Embryonic facial prominence (tissue), 1 donor: ENCODE results near the gene SBF1.
"Not testable (repeated sequence)": the region's sequence is repeated elsewhere in the genome, so short reads cannot be mapped to it uniquely, and the experiment has no call there.

Experiments
- DNase-seq: peaks from one replicate; pipeline ENCODE4 v3.0.0-alpha.2; 2016; ENCODE audit errors: extremely low spot score

Gene SBF1

DNA sequence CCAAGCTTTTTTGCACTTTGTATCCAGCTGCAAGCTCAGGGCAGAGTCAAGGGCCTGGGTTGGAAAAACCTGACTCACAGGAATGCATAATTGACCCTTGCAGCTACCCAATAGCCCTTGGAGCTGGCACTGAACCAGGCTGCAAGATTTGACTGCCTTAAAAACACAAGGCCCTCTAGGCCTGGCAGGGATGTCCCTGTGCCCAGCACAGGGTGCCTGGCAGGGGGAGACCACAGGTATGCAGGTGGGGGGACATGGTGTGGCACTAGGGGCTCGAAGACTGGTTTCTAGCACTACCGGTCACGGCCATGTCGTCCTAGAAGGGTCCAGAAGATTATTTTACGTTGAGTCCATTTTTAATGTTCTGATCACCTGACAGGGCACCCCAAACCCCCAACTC, 30.2 kb downstream of the SBF1 start:
- DNase-seq, result no peak

- DNase-seq, result no peak
Measured at GRCh38 chr22:50443801-50444625, 30.8 kb downstream of the SBF1 start.

DNA sequence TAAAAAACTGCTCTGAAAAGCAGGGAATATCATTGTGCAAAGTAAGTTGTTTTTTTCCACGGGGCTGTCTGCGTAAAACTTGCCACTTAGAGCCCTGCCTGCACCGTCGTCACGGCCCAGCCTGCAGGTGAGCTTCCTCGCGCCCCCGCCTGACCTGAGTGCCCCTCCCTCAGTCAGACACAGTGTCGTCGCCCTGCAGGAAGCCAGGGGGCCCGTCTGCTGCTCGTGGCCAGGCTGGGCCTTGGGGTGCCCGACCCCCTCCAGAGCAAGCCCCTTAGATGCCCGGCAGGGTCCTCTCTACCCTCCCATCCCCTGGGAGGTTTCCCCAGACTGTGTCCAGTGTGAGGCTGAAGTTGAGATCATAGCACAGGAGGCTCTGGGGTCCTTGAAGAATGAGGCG, 31.6 kb downstream of the SBF1 start:
- no peak for DNase-seq

DNA sequence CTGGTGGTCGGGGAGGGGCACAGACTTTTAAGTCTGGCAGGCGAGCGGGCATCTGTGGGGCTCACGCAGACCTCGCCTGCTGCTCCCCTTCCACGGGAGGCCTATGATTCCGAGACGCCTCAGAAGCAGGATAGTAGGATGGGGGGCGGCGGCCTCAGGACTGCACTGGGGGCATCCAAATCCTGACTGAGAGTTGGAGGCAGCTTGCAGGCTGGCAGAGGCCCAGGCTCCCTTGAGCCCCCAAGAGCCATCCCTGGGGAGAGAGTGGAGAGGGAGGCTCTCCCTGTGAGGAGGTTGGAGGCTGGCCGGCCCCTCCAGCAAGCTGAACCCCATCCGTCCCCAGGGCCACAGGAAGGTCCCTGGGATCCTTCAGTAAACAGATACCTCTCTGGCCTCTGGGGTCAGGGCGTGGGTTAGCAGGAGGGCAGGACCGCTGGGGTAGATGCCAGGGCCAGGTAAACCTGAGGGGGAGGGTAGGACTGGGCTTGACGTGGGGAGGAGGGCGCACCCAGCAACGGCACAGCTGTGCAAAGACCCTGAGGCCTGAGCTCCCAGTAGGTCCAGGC, 33.3 kb downstream of the SBF1 start:
- no peak for DNase-seq

DNA sequence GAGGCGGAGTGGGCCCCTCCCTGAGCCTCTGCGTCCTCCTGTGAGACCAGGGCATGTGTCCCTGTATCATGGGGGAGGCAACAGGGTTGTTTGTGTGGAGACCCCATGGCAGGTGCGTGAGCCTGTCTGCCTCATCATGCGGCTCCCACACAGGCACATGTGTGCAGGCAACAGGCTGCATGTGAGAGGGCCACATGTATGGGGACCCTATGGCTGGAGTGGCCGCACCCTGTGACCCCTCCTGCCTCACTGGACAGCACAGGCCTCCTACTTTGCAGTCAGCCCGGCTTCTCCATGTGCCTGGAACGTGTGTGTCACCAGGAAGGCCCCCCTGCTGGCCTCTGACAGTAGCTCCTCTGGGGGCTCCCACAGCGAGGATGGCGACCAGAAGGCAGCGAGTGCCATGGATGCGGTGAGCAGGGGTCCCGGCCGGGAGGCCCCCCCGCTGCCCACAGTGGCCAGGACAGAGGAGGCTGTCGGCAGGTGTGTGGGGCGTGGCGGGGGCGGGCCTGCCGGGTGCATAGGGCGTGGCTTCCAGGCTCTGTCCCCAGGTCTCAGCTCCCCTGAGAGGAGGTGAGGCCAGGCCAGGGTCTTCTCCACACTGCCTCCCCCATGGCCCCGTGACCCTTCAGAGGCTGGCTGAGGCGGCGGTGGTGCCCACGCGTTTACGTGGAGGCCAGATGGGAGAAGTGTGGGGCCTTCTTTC, 34.1 kb downstream of the SBF1 start:
- no peak for DNase-seq

GRCh38 chr22:50439871-50440331, 34.9 kb downstream of the SBF1 start:
- no peak for DNase-seq

DNA sequence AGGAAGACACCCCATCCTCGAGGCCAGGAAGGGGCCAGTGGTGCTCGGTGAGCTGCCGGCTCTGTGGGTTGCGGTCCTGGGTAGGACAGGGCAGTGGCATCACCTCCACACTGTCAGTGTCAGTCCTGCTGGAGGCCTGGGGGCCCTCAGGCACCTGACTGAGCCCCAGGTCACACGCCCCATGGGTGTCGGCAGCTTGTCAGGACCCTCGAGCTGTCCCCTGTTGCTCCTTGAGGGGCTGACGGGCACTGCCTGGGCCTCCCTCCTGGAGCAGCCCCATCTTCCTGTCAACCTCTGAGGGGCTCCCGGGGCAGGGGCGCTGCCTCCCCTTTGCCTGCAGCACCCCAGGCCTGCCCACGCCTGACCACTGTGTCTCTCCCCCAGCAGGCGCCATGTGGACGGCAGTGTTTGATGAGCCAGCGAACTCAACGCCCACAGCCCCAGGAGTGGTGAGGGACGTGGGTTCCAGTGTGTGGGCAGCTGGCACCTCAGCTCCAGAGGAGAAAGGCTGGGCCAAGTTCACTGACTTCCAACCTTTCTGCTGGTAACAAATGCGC, 35.4 kb downstream of the SBF1 start:
- no peak for DNase-seq

- DNase-seq, result no peak
Measured at GRCh38 chr22:50438305-50439275, 36.2 kb downstream of the SBF1 start.

GRCh38 chr22:50437511-50438304, 37.1 kb downstream of the SBF1 start:
- no peak for DNase-seq

DNA sequence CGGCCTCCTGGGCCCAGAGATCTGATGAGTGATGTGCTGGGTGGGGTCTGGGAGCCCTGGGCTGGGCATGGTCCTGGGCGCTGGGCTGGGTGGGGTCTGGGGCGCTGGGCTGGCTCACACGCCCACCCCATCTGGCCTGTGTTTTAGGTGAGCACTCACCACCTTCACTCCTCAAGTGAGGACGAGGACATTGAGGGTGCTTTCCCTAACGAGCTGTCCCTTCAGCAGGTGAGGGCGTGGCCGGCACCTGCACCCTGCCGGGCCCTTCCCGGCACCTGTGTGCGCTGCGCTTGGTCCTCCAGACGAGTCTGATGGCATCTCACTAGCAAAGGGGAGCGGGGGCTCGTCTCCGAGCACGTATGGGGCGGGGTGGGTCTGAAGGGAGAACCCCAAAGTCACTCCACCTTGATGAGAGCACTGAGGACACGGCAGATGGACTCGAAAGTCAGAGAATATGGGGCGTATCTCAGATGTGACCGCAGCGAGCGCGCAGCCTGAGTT, 37.9 kb downstream of the SBF1 start:
- no peak for DNase-seq

DNA sequence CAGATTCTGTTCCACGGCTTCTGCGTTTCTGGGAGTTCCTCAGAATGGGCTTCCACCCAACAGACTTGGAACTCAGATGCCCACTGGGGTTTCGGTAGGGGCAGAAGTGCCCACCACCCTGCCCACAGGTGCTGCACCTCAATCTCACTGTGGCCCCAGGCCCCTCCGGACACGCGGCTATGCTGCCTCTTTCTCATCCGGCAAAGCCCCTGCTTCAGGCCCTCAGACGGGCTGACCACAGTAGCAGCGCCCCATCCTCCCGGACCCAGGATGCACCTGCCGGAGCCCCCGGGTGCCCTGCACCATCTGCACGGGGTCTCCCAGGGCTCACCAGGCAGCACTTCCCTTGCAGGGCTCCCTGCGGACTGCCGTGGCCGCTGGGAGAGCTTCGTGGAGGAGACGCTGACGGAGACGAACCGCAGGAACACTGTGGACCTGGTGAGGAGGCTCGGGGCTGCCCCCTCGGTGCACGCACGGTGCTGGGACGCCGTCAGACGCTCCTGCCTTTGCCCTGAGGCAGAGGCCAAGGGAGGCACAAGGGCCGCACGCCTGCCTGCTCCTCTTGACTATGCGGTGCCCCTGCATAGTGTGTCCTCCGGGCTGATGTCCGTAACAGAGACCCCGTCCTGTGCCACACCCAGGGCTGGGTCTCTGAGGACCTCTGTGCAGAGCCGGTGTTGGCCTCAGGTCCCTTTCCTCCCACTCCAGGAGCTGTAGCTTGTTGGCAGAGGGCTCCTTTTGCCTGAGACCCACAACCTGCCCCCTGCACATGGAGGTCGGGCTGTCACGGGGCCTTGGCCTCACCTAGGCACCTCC, 38.6 kb downstream of the SBF1 start:
- DNase-seq, result no peak

GRCh38 chr22:50435291-50436014, 39.4 kb downstream of the SBF1 start:
- DNase-seq, result no peak

- no peak for DNase-seq
Measured at GRCh38 chr22:50434849-50435248, 40.0 kb downstream of the SBF1 start.

GRCh38 chr22:50432877-50433510, 41.8 kb downstream of the SBF1 start:
- not testable (repeated sequence) for DNase-seq

DNA sequence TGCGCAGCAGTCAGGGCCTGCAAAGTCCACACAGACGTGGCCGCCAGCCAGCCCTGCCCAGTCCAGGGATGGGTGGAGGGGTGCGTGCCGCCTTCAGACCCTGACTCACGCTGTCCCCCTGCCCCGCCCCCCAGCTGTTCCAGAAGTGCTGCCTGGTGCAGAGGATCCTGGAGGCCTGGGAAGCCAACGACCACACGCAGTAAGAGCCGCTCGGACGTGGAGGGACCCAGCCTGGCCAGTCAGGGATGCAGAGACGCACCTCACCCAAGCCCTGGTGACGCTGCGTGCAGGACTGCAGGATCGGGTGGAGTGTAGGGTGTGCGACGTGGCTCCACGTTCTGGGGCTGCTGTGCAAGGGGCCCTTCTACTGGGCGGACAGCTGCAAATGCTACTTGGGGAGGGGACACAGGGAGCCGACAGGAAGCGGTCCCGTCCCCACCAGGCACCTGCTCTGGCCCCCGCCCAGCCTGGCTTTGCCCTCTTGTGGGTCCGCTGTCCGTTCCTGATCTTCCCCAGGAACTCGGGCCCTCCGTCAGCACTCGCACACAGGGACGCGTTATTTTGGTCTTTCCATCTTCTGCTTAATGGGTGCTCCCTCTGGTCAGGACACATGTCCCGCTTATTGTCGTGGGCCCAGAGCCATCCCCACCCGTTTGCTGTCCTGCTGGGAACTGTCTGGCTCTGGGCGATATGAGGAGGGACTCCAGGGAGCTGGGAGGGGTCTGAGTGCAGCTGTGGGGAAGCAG, 42.5 kb downstream of the SBF1 start:
- no peak for DNase-seq

DNA sequence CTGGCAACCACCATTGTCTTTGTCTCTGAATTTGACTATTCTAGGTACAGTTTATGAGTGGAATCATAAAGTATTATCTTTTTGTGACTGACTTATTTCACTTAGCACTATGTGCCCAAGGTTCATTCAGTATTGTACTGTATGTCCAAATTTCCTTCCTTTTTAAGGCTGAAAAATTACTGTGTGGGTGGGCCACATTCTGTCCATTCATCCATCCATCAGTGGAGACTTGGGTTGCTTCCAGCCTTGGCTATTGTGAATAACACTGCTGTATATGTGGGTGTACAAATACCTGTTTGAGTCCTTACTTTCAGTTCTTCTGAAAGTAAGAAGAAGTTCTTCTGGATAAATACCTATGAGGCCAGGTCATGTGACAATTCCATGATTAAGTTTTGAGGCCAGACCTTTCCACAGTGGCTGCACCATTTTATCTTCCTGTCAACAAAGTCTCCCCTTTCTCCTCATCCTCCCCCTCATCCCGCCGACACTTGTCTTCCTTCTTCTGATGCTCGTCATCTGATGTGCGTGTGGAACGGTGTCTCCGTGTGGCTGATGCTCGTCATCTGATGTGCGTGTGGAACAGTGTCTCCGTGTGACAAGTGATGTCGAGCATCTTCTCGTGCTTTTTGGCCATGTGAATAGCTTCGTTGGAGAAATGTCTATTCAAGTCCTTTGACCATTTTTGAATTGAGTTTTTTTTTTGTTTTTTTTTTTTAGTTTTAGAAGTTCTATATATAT, 49.5 kb downstream of the SBF1 start:
- DNase-seq, result no peak

GRCh38 chr22:50423956-50424355, 50.9 kb downstream of the SBF1 start:
- DNase-seq, result no peak
